ENCODE measurements around the gene BLOC1S1.

DNA sequence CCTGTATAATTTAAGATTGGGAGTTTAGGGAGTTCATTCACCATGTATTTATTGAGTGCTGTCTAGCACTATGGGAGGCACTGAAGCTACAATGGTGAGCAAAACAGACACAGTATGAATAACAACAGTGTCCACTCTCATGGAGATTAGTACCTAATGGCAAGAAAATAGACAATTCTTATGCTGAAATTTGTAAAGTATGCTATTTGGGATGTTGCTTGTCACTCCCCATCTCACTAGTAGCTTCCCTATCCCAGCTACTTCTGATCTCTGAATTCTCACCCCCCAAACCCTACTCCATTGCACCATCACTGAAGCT lies 31.0 kb downstream of the BLOC1S1 start:
- TF ChIP-seq, protein P1, sequence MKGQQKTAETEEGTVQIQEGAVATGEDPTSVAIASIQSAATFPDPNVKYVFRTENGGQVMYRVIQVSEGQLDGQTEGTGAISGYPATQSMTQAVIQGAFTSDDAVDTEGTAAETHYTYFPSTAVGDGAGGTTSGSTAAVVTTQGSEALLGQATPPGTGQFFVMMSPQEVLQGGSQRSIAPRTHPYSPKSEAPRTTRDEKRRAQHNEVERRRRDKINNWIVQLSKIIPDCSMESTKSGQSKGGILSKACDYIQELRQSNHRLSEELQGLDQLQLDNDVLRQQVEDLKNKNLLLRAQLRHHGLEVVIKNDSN (CRISPR knock-in tag; IDR thresholded peaks at IDR 0.05) = no peak
- no peak for TF ChIP-seq MXI1 (IDR thresholded peaks at IDR 0.05; ENCODE audit: low read depth, low read length)
- TF ChIP-seq POLR2A (conservative IDR thresholded peaks at IDR 0.05) = no peak
- TF ChIP-seq POLR2H (tag; IDR thresholded peaks at IDR 0.05; ENCODE audit: low read depth) = no peak
- TF ChIP-seq STAT5B (CRISPR knock-in tag; IDR thresholded peaks at IDR 0.05) = no peak
- TF ChIP-seq ZBTB1 (CRISPR knock-in tag; IDR thresholded peaks at IDR 0.05; ENCODE audit: borderline replicate concordance, low read depth) = no peak
- no peak for TF ChIP-seq SMAD4 (CRISPR knock-in tag; conservative IDR thresholded peaks at IDR 0.05)
- TF ChIP-seq SREBF2 (CRISPR knock-in tag; IDR thresholded peaks at IDR 0.05) = no peak
- TF ChIP-seq U2AF2 (optimal IDR thresholded peaks at IDR 0.05; ENCODE audit: low read depth, low read length) = no peak
